Thyroid gland (tissue), 4 donors: ENCODE measurements around the gene SLC45A1.

ENCODE experiments used
- POLR2A ChIP-seq, 2 donors: fragments of 450-650 bp; IDR thresholded peaks; one replicate each; pipeline ENCODE4 v1.6.1; 2017; ENCODE audit warnings: antibody characterized with exemption in 2 of 2, mild to moderate bottlenecking in 2 of 2, moderate library complexity in 1 of 2
- TF ChIP-seq, protein P1 (sequence below), 6 experiments: fragments of 200-600 bp in 3 of 6; fragments of 450-650 bp in 3 of 6; sonication (generic) in 3 of 6; IDR thresholded peaks; one replicate each; pipeline ENCODE4 v1.5.1; 2016 to 2019; ENCODE audit warnings: antibody characterized with exemption in 6 of 6, mild to moderate bottlenecking in 2 of 6, inconsistent platforms in 1 of 6, moderate library complexity in 1 of 6

DNA sequence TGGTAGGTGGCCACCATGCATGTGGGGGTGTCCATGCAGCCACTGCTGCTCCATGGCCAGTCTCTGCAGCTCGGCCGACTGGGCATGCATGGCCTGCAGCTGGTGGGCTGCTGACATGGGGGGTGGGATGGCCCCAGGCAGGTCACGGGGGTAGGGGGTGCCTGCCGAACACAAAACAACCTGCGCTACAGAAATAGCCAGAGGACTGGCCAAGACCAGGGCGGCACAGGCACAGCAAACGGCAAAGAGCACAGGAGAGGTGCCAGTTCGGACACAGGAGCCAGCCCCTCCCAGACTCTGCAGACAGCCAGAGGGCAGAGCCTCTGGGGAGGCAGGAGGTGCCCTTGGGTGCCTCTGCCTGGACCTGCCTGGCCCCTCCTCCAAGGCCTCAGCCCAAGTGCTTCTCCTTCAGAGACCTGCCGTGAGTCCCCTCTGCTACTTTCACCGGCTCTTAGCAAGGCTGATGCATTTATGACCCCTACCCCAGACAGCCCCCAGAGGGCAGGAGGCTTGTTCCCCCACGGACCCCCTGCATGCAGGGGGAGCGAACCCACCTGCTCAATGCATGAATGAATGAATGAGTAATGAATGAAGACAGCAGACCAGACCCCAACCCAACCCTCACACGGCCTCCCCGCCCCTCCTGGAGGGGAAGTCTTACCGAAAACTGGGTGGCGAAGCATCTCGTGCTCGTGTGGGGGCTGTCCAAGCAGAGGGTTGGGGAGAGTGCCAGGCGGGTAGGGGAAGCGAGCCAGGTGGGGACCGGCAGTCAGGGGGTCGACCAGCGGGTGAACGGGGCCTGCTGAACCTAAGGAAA, 37.7 kb downstream of the SLC45A1 start:
- TF ChIP-seq, protein P1, sequence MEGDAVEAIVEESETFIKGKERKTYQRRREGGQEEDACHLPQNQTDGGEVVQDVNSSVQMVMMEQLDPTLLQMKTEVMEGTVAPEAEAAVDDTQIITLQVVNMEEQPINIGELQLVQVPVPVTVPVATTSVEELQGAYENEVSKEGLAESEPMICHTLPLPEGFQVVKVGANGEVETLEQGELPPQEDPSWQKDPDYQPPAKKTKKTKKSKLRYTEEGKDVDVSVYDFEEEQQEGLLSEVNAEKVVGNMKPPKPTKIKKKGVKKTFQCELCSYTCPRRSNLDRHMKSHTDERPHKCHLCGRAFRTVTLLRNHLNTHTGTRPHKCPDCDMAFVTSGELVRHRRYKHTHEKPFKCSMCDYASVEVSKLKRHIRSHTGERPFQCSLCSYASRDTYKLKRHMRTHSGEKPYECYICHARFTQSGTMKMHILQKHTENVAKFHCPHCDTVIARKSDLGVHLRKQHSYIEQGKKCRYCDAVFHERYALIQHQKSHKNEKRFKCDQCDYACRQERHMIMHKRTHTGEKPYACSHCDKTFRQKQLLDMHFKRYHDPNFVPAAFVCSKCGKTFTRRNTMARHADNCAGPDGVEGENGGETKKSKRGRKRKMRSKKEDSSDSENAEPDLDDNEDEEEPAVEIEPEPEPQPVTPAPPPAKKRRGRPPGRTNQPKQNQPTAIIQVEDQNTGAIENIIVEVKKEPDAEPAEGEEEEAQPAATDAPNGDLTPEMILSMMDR (IDR thresholded peaks at IDR 0.05): no peak
- TF ChIP-seq POLR2A (IDR thresholded peaks at IDR 0.05): no peak
